RWPE2 (cell line): ENCODE results near the gene B4GALT6.

ENCODE experiments used
- ATAC-seq: fragments of 200-7000 bp; cut with Tn5 transposase; 3 replicates; pipeline ENCODE4 v1.9.1; 2021; ENCODE audit warnings: low read depth
- DNase-seq: peaks from one replicate; pipeline ENCODE4 v3.0.0-alpha.2; 2020; ENCODE audit warnings: low spot score
- H3K27ac ChIP-seq: fragments of 450-650 bp; 2 replicates; pipeline ENCODE4 v1.5.1; 2017; ENCODE audit warnings: mild to moderate bottlenecking; ENCODE audit not compliant: poor library complexity, severe bottlenecking
- H3K27me3 ChIP-seq: fragments of 250-450 bp; sonication (Bioruptor Pico); 2 replicates; pipeline ENCODE4 v1.5.1; 2021; ENCODE audit warnings: mild to moderate bottlenecking, moderate library complexity; ENCODE audit not compliant: insufficient read depth, poor library complexity, severe bottlenecking
- H3K36me3 ChIP-seq: fragments of 250-450 bp; sonication (Bioruptor Pico); 2 replicates; pipeline ENCODE4 v1.5.1; 2020; ENCODE audit warnings: low read depth, mild to moderate bottlenecking, moderate library complexity
- H3K4me1 ChIP-seq: fragments of 250-450 bp; sonication (Bioruptor Pico); 2 replicates; pipeline ENCODE4 v1.5.1; 2021; ENCODE audit warnings: mild to moderate bottlenecking, moderate library complexity; ENCODE audit not compliant: insufficient read depth, poor library complexity, severe bottlenecking
- H3K4me3 ChIP-seq: fragments of 250-450 bp; sonication (Bioruptor Pico); 2 replicates; pipeline ENCODE4 v1.5.1; 2021; ENCODE audit warnings: mild to moderate bottlenecking, moderate library complexity; ENCODE audit not compliant: severe bottlenecking
- H3K9me3 ChIP-seq: fragments of 250-450 bp; sonication (Bioruptor Pico); 2 replicates; pipeline ENCODE4 v1.5.1; 2021; ENCODE audit warnings: mild to moderate bottlenecking, moderate library complexity; ENCODE audit not compliant: severe bottlenecking
- TF ChIP-seq, protein P1 (sequence below): fragments of 450-650 bp; IDR thresholded peaks from one replicate; pipeline ENCODE4 v1.5.1; 2017; ENCODE audit warnings: mild to moderate bottlenecking, moderate library complexity; ENCODE audit not compliant: poor library complexity, severe bottlenecking

The B4GALT6 gene

DNA sequence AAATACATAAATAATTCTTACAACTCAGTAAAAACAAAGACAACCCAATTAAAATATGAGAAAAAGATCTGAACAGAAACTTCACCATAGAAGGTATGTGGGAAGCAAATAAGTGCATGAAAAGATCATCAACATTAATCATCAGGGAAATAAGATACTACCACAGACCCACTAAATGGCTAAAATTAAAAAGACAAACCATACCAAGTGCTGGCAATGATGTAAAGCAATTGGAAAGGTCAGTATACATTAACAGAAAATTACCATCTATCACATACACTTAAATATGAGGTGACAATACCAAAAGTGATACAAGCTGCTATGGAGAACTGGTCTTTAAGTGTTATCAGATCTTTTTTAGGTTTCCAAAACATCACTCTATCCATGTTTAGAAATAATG, 48.0 kb downstream of the B4GALT6 start:
- H3K27ac ChIP-seq = no peak overlapping the region
- TF ChIP-seq, protein P1, sequence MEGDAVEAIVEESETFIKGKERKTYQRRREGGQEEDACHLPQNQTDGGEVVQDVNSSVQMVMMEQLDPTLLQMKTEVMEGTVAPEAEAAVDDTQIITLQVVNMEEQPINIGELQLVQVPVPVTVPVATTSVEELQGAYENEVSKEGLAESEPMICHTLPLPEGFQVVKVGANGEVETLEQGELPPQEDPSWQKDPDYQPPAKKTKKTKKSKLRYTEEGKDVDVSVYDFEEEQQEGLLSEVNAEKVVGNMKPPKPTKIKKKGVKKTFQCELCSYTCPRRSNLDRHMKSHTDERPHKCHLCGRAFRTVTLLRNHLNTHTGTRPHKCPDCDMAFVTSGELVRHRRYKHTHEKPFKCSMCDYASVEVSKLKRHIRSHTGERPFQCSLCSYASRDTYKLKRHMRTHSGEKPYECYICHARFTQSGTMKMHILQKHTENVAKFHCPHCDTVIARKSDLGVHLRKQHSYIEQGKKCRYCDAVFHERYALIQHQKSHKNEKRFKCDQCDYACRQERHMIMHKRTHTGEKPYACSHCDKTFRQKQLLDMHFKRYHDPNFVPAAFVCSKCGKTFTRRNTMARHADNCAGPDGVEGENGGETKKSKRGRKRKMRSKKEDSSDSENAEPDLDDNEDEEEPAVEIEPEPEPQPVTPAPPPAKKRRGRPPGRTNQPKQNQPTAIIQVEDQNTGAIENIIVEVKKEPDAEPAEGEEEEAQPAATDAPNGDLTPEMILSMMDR = no peak

DNA sequence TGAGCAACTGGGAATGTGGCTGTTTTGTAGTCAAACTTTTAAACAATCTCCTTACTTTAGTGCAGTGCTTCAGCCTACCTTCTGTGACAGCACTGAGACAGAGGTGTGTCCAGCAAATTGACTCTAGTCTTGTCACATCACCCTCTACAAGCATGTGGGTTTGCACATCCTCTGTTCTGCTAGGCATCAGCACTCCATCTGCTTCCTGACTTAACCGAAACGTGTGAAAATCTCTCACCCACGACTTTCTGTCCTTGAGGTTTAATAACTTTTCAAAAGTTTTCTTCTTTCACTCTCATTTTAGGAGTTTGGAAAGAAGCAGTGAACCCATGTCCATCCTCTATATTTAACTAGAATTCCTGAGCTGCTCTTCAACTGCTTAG, 50.1 kb downstream of the B4GALT6 start:
- Histone ChIP-seq H3K9me3 (no peaks in the 10 kb centered on the region), H3K4me1 (no peaks in the 10 kb centered on the region), H3K4me3 (no peak overlapping the region), H3K36me3 (peaks cover 4% of the 10 kb centered on the region), H3K27ac (no peak overlapping the region), H3K27me3 (no peaks in the 10 kb centered on the region)
- DNase-seq (no peak), ATAC-seq (no peak)
- TF ChIP-seq, protein P1 = no peak

More for the DNA sequence above, 48.0 kb downstream of the B4GALT6 start:
- Histone ChIP-seq H3K9me3 (no peaks in the 10 kb centered on the region), H3K4me1 (no peaks in the 10 kb centered on the region), H3K36me3 (peaks cover 4% of the 10 kb centered on the region), H3K27me3 (no peaks in the 10 kb centered on the region), H3K4me3 (no peak overlapping the region)
- DNase-seq (no peak), ATAC-seq (no peak)

DNA sequence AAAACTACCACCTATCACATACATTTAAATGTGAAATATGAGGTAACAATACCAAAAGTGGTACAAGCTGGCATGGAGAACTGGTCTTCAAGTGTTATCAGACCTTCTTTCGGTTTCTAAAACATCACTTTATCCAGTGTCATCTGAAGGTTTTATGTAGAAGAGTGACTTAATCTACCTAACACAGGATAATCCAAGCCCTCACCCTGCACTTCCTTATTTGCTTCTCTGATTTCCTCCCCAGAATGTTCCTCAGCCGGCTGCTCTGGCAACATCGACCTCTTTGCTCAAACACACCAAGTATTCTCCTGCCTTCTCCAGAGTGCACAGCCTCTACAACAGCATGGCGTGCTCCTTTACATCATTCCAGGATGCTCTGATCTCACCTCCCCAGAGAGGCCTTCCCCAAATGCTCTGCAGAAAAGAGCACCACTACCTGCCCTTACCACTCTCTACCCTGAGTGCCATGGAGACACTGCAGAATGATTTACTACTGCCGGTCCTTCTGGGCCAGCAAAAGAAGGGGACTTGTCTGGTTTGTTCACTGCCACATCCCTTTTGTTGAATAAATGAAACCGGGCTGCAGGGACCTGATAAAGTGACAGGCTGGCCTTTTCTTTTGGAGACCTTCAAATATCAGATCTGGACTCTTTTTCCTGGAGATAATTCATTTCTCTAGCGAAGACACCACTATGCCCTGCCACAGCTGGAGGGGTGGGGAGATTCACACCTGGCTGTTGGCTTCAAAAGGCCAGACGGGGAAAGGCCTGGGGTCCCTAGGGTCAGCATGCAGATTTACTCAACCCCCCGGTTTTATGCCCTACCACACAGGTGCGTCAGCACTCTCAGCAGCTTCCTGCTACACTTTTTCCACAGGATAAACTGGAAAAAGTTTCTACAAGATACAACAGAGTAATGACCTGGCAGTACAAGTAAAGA, 50.7 kb downstream of the B4GALT6 start:
- Histone ChIP-seq H3K36me3 (peaks cover 4% of the 10 kb centered on the region), H3K27me3 (no peaks in the 10 kb centered on the region), H3K4me3 (no peak overlapping the region), H3K27ac (no peak overlapping the region), H3K4me1 (no peaks in the 10 kb centered on the region), H3K9me3 (no peaks in the 10 kb centered on the region)
- no peak for DNase-seq
- TF ChIP-seq, protein P1 = no peak
- ATAC-seq = no peak

DNA sequence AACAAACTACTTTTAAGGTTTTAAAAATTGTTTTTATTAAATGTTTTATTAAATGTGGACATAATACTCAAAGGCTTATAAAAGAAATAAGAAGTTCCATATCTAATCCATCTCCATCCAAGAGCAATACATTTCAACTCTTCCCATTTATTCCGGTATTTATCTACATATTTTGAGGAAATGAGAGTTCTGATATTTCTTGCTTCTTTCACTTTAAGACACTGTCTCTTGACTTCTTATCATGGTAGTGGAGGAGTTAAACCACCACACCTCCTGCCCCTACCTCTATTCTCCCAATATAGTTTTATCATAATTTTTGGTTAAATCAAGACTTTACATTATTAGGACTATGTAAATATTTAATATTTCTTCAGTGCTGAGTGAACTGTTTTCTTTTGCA, 52.0 kb downstream of the B4GALT6 start:
- H3K4me1 ChIP-seq = no peaks in the 10 kb centered on the region
- H3K9me3 ChIP-seq = no peaks in the 10 kb centered on the region
- no peak overlapping the region for H3K27ac ChIP-seq
- H3K4me3 ChIP-seq = no peak overlapping the region
- no peak for ATAC-seq
- no peak for DNase-seq
- peaks cover 4% of the 10 kb centered on the region; the same call in 1 of the 2 replicates for H3K36me3 ChIP-seq
- no peaks in the 10 kb centered on the region for H3K27me3 ChIP-seq
- TF ChIP-seq, protein P1 = no peak

DNA sequence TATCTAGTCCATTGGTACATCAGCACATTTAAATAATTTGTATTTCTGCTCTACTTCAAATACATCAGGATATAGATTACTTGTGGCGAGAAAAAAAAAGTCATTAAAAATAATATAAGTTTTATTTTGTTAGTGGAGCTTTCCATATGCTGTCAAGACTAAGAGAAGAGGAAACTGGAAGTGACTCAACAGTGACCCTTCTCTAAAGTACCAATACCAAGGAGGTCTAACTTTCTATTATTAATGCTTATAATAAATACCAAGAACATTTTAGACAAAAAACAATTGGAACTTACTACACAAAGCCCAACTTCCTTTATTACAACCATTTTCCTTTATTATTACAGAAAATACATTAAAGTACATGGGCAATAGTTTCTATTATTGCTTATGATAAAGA, 52.9 kb downstream of the B4GALT6 start:
- H3K27me3 ChIP-seq = no peaks in the 10 kb centered on the region
- TF ChIP-seq, protein P1 = no peak
- no peak overlapping the region for H3K27ac ChIP-seq
- no peaks in the 10 kb centered on the region; the same call in 1 of the 2 replicates for H3K36me3 ChIP-seq
- no peaks in the 10 kb centered on the region for H3K9me3 ChIP-seq
- H3K4me1 ChIP-seq = no peaks in the 10 kb centered on the region
- ATAC-seq = no peak
- DNase-seq = no peak
- no peak overlapping the region for H3K4me3 ChIP-seq
